ENCODE data around the gene HS6ST3.
"Not testable (repeated sequence)": the region's sequence is repeated elsewhere in the genome, so short reads cannot be mapped to it uniquely, and the experiment has no call there.

HS6ST3 gene

DNA sequence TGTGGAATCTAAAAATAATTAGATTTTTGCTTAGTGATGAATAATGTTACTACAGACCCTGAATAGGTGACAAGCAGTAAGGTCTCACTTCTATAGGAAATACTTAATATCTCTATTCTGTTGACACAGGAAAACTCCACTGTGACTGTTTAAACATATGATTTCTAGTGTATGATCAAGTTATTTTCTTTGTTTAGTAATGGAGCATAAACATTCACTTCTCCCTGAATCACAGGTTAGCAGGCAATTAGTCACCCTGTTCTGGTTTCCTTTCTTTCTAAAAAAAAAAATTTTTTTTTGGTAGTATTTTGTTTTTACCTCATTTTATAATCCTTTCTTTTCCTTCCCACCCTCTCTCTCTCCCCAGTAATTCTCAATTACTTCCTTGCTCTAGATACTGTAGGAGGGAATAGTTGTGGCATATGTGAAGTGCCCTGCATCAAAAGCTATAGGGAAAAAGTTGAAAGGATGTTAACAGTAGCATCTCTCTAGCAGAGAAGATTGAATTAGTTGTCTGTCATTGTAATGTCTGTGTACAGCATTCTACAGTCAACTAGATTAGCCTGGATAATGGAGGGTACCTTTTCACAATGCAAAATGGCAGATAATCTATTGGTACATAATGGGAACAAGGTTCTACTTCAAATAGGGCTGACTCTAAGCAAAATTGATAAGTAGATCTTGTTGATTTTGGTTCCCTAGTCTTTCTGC lies 3.5 kb downstream of the HS6ST3 start:
- no peak overlapping the region for H2AFZ ChIP-seq (ENCODE audit: low read depth, low read length)
- no peak overlapping the region for H3K4me3 ChIP-seq (ENCODE audit: low read length)
- no peak overlapping the region for H3K9ac ChIP-seq (ENCODE audit: low read length)
- H3K4me1 ChIP-seq (ENCODE audit: low read length): no peaks in the 10 kb centered on the region
- no peak overlapping the region for H3K27ac ChIP-seq (ENCODE audit: low read length)
- H3K4me2 ChIP-seq (ENCODE audit: low read length): no peak overlapping the region
- no peaks in the 10 kb centered on the region for H3K79me2 ChIP-seq (ENCODE audit: low read length)
- H4K20me1 ChIP-seq (ENCODE audit: insufficient read depth, low read length): no peaks in the 10 kb centered on the region
- H3K9me3 ChIP-seq (ENCODE audit: insufficient read depth, low read length): no peaks in the 10 kb centered on the region
- TF ChIP-seq, protein P1, sequence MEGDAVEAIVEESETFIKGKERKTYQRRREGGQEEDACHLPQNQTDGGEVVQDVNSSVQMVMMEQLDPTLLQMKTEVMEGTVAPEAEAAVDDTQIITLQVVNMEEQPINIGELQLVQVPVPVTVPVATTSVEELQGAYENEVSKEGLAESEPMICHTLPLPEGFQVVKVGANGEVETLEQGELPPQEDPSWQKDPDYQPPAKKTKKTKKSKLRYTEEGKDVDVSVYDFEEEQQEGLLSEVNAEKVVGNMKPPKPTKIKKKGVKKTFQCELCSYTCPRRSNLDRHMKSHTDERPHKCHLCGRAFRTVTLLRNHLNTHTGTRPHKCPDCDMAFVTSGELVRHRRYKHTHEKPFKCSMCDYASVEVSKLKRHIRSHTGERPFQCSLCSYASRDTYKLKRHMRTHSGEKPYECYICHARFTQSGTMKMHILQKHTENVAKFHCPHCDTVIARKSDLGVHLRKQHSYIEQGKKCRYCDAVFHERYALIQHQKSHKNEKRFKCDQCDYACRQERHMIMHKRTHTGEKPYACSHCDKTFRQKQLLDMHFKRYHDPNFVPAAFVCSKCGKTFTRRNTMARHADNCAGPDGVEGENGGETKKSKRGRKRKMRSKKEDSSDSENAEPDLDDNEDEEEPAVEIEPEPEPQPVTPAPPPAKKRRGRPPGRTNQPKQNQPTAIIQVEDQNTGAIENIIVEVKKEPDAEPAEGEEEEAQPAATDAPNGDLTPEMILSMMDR (IDR thresholded peaks at IDR 0.05; ENCODE audit: low read depth, low read length): no peak
- no peak for TF ChIP-seq EZH2phosphoT487 (IDR thresholded peaks at IDR 0.05; ENCODE audit: low read depth)
- H3K27me3 ChIP-seq (ENCODE audit: low read depth, low read length): peaks cover 2% of the 10 kb centered on the region; the same call in 1 of the 2 replicates
- no peaks in the 10 kb centered on the region for H3K36me3 ChIP-seq (replicated peaks; ENCODE audit: low read depth, low read length)

DNA sequence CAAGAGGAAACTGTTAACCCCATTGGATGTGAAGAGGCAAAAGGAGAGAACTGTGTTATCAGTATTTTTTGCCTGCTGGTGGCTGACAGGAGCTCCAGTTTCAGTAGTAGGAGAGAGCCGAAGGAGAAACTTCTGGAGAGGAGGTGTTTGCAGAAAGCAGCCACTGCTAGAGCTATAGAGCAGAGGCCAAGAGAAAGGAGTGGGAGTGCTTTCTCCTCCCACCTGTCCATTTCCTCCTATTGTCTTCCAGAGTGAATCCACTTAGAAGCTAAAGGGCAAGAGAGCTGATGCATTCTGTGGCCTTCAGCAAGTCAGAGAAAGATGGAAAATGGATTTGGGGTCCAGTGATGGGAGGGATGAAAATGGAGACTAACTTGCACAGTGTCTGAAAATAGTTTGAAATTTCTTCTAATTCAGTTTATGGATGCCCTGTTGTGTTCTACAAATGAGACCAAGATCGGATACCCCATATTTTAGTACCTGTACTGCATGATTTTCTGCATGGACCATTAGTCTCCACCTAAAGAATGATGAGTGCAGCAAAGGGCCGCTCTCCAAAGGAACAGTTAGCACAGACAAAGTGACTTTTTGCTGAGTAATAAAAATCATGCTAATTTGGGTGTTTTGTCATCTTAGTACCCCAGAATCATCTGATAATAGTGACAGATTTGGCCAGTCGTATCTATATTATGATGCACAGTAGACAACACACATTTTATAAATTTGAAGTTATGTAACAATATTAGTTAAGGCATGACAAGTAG lies 10.7 kb downstream of the HS6ST3 start:
- H3K9me3 ChIP-seq (ENCODE audit: insufficient read depth, low read length): no peaks in the 10 kb centered on the region
- no peaks in the 10 kb centered on the region for H3K36me3 ChIP-seq (replicated peaks; ENCODE audit: low read depth, low read length)
- TF ChIP-seq, protein P1 (IDR thresholded peaks at IDR 0.05; ENCODE audit: low read depth, low read length): no peak

DNA sequence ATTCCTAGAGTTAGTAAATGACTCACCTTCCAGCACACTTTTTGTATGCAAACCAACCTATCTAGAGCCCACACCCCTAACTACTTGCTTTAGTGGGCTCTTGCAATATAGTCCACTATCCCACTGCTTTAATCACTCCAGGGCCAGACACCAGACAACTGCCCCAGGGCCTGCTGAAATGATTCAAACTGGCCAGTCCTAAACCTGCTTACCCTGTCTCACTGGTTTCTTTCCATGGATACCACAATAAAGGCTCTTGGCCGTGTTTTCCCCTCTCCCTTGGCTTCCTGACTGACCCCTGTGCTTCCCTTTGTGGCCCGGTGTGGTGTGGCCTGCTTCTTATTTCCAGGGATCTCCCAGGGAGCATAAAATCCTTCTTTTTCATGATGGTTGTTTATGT lies 14.6 kb downstream of the HS6ST3 start:
- H3K9me3 ChIP-seq (ENCODE audit: insufficient read depth, low read length): peaks cover 5% of the 10 kb centered on the region; the same call in 1 of the 2 replicates
- no peaks in the 10 kb centered on the region for H3K79me2 ChIP-seq (ENCODE audit: low read length)
- no peaks in the 10 kb centered on the region for H3K4me1 ChIP-seq (ENCODE audit: low read length)
- H3K9ac ChIP-seq (ENCODE audit: low read length): no peak overlapping the region
- no peak overlapping the region for H2AFZ ChIP-seq (ENCODE audit: low read depth, low read length)
- 0 out of 2 replicates have a peak, but pooled peaks cover 3% of the 10 kb centered on the region for H3K27me3 ChIP-seq (ENCODE audit: low read depth, low read length)
- no peak for TF ChIP-seq EZH2phosphoT487 (IDR thresholded peaks at IDR 0.05; ENCODE audit: low read depth)
- H3K36me3 ChIP-seq (replicated peaks; ENCODE audit: low read depth, low read length): no peaks in the 10 kb centered on the region
- H3K4me2 ChIP-seq (ENCODE audit: low read length): no peak overlapping the region
- H4K20me1 ChIP-seq (ENCODE audit: insufficient read depth, low read length): no peaks in the 10 kb centered on the region
- no peak overlapping the region for H3K27ac ChIP-seq (ENCODE audit: low read length)
- H3K4me3 ChIP-seq (ENCODE audit: low read length): no peak overlapping the region

More for the DNA sequence above, 10.7 kb downstream of the HS6ST3 start:
- Histone ChIP-seq H3K4me1 (ENCODE audit: low read length) (no peaks in the 10 kb centered on the region), H3K79me2 (ENCODE audit: low read length) (no peaks in the 10 kb centered on the region), H3K9ac (ENCODE audit: low read length) (no peak overlapping the region), H3K4me2 (ENCODE audit: low read length) (no peak overlapping the region), H2AFZ (ENCODE audit: low read depth, low read length) (no peak overlapping the region), H3K4me3 (ENCODE audit: low read length) (no peak overlapping the region), H3K27me3 (ENCODE audit: low read depth, low read length) (0 out of 2 replicates have a peak, but pooled peaks cover 3% of the 10 kb centered on the region), H3K27ac (ENCODE audit: low read length) (no peak overlapping the region), H4K20me1 (ENCODE audit: insufficient read depth, low read length) (no peaks in the 10 kb centered on the region)

- H3K4me1 ChIP-seq (ENCODE audit: low read length); H2AFZ ChIP-seq (ENCODE audit: low read depth, low read length); H3K79me2 ChIP-seq (ENCODE audit: low read length); H3K27me3 ChIP-seq (ENCODE audit: low read depth, low read length); H3K9me3 ChIP-seq (ENCODE audit: insufficient read depth, low read length); H4K20me1 ChIP-seq (ENCODE audit: insufficient read depth, low read length); H3K4me3 ChIP-seq (ENCODE audit: low read length); H3K36me3 ChIP-seq (replicated peaks; ENCODE audit: low read depth, low read length); H3K4me2 ChIP-seq (ENCODE audit: low read length); H3K27ac ChIP-seq (ENCODE audit: low read length); H3K9ac ChIP-seq (ENCODE audit: low read length): not testable (repeated sequence)
Measured at GRCh38 chr13:96108072-96108471, 18.2 kb downstream of the HS6ST3 start.

DNA sequence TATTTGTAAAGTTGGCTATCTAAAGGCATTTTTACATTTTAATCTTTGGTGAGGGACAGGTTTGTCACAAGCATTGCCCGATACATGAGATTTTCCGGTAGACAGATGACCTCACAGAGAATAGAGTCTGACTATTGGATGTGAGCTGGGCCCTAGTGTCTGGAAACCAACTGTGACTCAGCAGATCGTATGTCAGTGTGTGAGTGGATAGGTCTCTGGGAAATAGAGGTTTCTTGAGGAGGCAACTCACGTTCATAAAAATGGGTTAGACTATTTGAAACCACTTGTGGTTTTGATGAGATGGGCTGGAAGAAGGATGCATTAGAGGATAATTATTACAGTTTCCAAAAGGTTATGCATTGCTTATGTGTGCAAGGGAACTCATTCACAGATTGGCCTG lies 19.2 kb downstream of the HS6ST3 start:
- no peak overlapping the region for H2AFZ ChIP-seq (ENCODE audit: low read depth, low read length)
- no peaks in the 10 kb centered on the region for H4K20me1 ChIP-seq (ENCODE audit: insufficient read depth, low read length)
- H3K4me3 ChIP-seq (ENCODE audit: low read length): no peak overlapping the region
- H3K36me3 ChIP-seq (replicated peaks; ENCODE audit: low read depth, low read length): no peaks in the 10 kb centered on the region
- no peaks in the 10 kb centered on the region for H3K4me1 ChIP-seq (ENCODE audit: low read length)
- H3K9ac ChIP-seq (ENCODE audit: low read length): no peak overlapping the region
- H3K79me2 ChIP-seq (ENCODE audit: low read length): no peaks in the 10 kb centered on the region
- H3K4me2 ChIP-seq (ENCODE audit: low read length): no peak overlapping the region
- no peak overlapping the region for H3K27ac ChIP-seq (ENCODE audit: low read length)
- H3K9me3 ChIP-seq (ENCODE audit: insufficient read depth, low read length): peaks cover 5% of the 10 kb centered on the region; the same call in 1 of the 2 replicates
- no peaks in the 10 kb centered on the region for H3K27me3 ChIP-seq (ENCODE audit: low read depth, low read length)
- TF ChIP-seq, protein P1 (IDR thresholded peaks at IDR 0.05; ENCODE audit: low read depth, low read length): no peak
- TF ChIP-seq EZH2phosphoT487 (IDR thresholded peaks at IDR 0.05; ENCODE audit: low read depth): no peak

Data from OCI-LY3 (cell line).